Thyroid gland (tissue), 4 donors: ENCODE results near the gene PAK1IP1.

Experiments
- POLR2A ChIP-seq, 2 donors: fragments of 450-650 bp; IDR thresholded peaks; one replicate each; pipeline ENCODE4 v1.6.1; 2017; ENCODE audit warnings: antibody characterized with exemption in 2 of 2, mild to moderate bottlenecking in 2 of 2, moderate library complexity in 1 of 2
- TF ChIP-seq, protein P1 (sequence below), 6 experiments: fragments of 200-600 bp in 3 of 6; fragments of 450-650 bp in 3 of 6; sonication (generic) in 3 of 6; IDR thresholded peaks; one replicate each; pipeline ENCODE4 v1.5.1; 2016 to 2019; ENCODE audit warnings: antibody characterized with exemption in 6 of 6, mild to moderate bottlenecking in 2 of 6, inconsistent platforms in 1 of 6, moderate library complexity in 1 of 6

DNA sequence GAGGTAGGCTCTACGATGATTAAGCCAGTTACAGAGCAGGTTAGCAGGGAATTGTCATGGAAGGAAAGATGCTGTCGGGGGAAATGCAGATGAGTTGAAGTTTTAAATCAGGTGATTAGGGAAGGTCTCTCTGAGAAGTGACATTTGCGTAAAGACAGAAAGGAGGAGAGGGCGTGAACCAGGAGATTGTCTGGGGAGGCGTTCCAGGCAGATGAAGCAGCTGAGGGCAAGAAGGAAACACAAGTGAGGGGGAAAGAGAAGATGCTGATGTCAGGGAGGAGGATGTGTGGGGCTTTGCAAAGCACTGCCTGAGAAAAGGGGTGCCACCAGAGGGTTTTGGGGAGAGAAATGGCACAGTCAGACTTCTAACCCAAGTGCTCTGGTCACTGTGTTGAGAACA is 50.3 kb downstream of the PAK1IP1 start:
- TF ChIP-seq, protein P1, sequence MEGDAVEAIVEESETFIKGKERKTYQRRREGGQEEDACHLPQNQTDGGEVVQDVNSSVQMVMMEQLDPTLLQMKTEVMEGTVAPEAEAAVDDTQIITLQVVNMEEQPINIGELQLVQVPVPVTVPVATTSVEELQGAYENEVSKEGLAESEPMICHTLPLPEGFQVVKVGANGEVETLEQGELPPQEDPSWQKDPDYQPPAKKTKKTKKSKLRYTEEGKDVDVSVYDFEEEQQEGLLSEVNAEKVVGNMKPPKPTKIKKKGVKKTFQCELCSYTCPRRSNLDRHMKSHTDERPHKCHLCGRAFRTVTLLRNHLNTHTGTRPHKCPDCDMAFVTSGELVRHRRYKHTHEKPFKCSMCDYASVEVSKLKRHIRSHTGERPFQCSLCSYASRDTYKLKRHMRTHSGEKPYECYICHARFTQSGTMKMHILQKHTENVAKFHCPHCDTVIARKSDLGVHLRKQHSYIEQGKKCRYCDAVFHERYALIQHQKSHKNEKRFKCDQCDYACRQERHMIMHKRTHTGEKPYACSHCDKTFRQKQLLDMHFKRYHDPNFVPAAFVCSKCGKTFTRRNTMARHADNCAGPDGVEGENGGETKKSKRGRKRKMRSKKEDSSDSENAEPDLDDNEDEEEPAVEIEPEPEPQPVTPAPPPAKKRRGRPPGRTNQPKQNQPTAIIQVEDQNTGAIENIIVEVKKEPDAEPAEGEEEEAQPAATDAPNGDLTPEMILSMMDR (IDR thresholded peaks at IDR 0.05): no peak
- no peak for TF ChIP-seq POLR2A (IDR thresholded peaks at IDR 0.05)
